Endothelial cell of umbilical vein (primary cell): ENCODE measurements around the gene CACHD1. TPM values are rescaled to one million over a fixed set of nuclear protein-coding genes. Genes with fewer than 3 reads are reported as not detected.

Experiments used
- BruUV-seq: library from RNA; stranded (reverse); fragments of 400-500 nt; replicated peaks from 2 replicates; lab custom pipeline; 2021; lab: Mats Ljungman, UMichigan
- CTCF ChIA-PET: fragments of 300-600, 350-600 bp; sonication (Branson Sonifier 250); formaldehyde crosslinking; loops from one replicate; lab custom pipeline; 2021; ENCODE audit warnings: antibody characterized with exemption, inconsistent platforms; lab: Charles Lee
- POLR2A ChIA-PET: fragments of 300-600, 350-600 bp; sonication (Branson Sonifier 250); formaldehyde crosslinking; loops from one replicate; lab custom pipeline; 2021; ENCODE audit warnings: antibody characterized with exemption, inconsistent platforms; lab: Charles Lee
- DNase-seq: peaks from one replicate; pipeline ENCODE4 v3.0.0-alpha.2; 2011; ENCODE audit warnings: low read depth, low spot score
- FAIRE-seq: peaks from 2 replicates; lab custom pipeline; 2011; peaks lifted over from hg19 to GRCh38; lab: Jason Lieb, UNC
- H2AFZ ChIP-seq: 2 replicates; pipeline ENCODE4 v1.6.0; 2012; ENCODE audit warnings: low read depth, low read length, control low read depth, inconsistent platforms
- H3K27ac ChIP-seq: 2 replicates; pipeline ENCODE4 v1.5.1; 2011; ENCODE audit warnings: low read depth, mild to moderate bottlenecking, control low read depth, low read length, moderate library complexity; ENCODE audit not compliant: insufficient read depth
- H3K27me3 ChIP-seq, 2 experiments: 2 replicates each; pipeline versions ENCODE4 v1.6.0 to v1.6.1; 2011; ENCODE audit warnings: low read length in 2 of 2, mixed read lengths in 1 of 2; ENCODE audit not compliant: control insufficient read depth in 2 of 2, insufficient read depth in 2 of 2
- H3K36me3 ChIP-seq, 2 experiments: 2 replicates in 1 of 2; 3 replicates in 1 of 2; pipeline ENCODE4 v1.5.1; 2011; ENCODE audit warnings: low read length in 2 of 2, mild to moderate bottlenecking in 1 of 2, moderate library complexity in 1 of 2; ENCODE audit not compliant: control insufficient read depth in 2 of 2, insufficient read depth in 2 of 2; ENCODE audit errors: extremely low read depth in 1 of 2
- H3K4me1 ChIP-seq: 3 replicates; pipeline ENCODE4 v1.5.1; 2011; ENCODE audit warnings: mild to moderate bottlenecking, low read length; ENCODE audit not compliant: control insufficient read depth, insufficient read depth; ENCODE audit errors: extremely low read depth
- H3K4me2 ChIP-seq: 2 replicates; pipeline ENCODE4 v1.6.1; 2011; ENCODE audit warnings: low read length, control low read depth, mixed read lengths; ENCODE audit not compliant: insufficient read depth
- H3K4me3 ChIP-seq, 3 experiments: fragments of 200-600 bp in 1 of 3; sonication (generic), shearing (Covaris generic) in 1 of 3; replicated peaks in 1 of 3; 2 replicates each; pipeline ENCODE4 v1.5.1; 2011 to 2016; ENCODE audit warnings: control low read depth in 3 of 3, low read length in 3 of 3, mild to moderate bottlenecking in 2 of 3, inconsistent platforms in 1 of 3, low read depth in 1 of 3, moderate library complexity in 1 of 3; ENCODE audit not compliant: insufficient read depth in 1 of 3
- H3K79me2 ChIP-seq: 2 replicates; pipeline ENCODE4 v1.6.0; 2012; ENCODE audit warnings: low read length, inconsistent platforms; ENCODE audit not compliant: control insufficient read depth, insufficient read depth
- H3K9ac ChIP-seq: replicated peaks from 2 replicates; pipeline ENCODE3; 2011; ENCODE audit warnings: low read length, control low read depth; ENCODE audit not compliant: insufficient read depth; ENCODE audit errors: extremely low read depth
- H3K9me1 ChIP-seq: replicated peaks from 3 replicates; pipeline ENCODE4 v1.6.0; 2011; ENCODE audit warnings: mild to moderate bottlenecking, low read length; ENCODE audit not compliant: control insufficient read depth, insufficient read depth; ENCODE audit errors: extremely low read depth
- H3K9me3 ChIP-seq: replicated peaks from 2 replicates; pipeline ENCODE4 v1.5.1; 2012; ENCODE audit warnings: low read length, inconsistent platforms; ENCODE audit not compliant: control insufficient read depth, insufficient read depth
- H4K20me1 ChIP-seq: replicated peaks from 2 replicates; pipeline ENCODE3; 2011; ENCODE audit warnings: mild to moderate bottlenecking, low read length; ENCODE audit not compliant: control insufficient read depth, insufficient read depth; ENCODE audit errors: extremely low read depth
- EZH2 ChIP-seq: IDR thresholded peaks from 2 replicates; pipeline ENCODE4 v1.6.1; 2012; ENCODE audit warnings: borderline replicate concordance, low read depth, mild to moderate bottlenecking, moderate library complexity, low read length, inconsistent platforms; ENCODE audit not compliant: severe bottlenecking
- FOS ChIP-seq: IDR thresholded peaks from 2 replicates; pipeline ENCODE4 v1.6.1; 2011; ENCODE audit warnings: mild to moderate bottlenecking, low read length, moderate library complexity, borderline replicate concordance; ENCODE audit not compliant: insufficient read depth
- GATA2 ChIP-seq: IDR thresholded peaks from 2 replicates; pipeline ENCODE4 v1.7.0; 2011; ENCODE audit warnings: low read depth, mild to moderate bottlenecking, moderate library complexity, mixed read lengths, low read length; ENCODE audit not compliant: insufficient read length, insufficient read depth
- JUN ChIP-seq: IDR thresholded peaks from 2 replicates; pipeline ENCODE4 v1.6.1; 2011; ENCODE audit warnings: borderline replicate concordance, low read depth; ENCODE audit not compliant: insufficient read length, insufficient read depth
- MYC ChIP-seq: IDR thresholded peaks from one replicate; pipeline ENCODE4 v1.6.1; 2011; ENCODE audit warnings: mild to moderate bottlenecking, low read depth, low read length
- POLR2A ChIP-seq: IDR thresholded peaks from 2 replicates; pipeline ENCODE4 v1.6.1; 2012; ENCODE audit warnings: low read depth, mild to moderate bottlenecking, control low read depth, low read length
- POLR2AphosphoS5 ChIP-seq: IDR thresholded peaks from 2 replicates; pipeline ENCODE4 v1.6.1; 2012; ENCODE audit warnings: low read depth, mild to moderate bottlenecking, control low read depth, low read length, moderate library complexity; ENCODE audit not compliant: insufficient read depth
- dilution Hi-C: fragments of 300-500 bp; cut with MboI; formaldehyde crosslinking; loops from one replicate; pipeline ENCODE4 v1.15.0; 2019; ENCODE audit warnings: low sequenced_read_pairs; ENCODE audit not compliant: extremely low pct_ligation_motif_present
- intact Hi-C: fragments of 100-400 bp; cut with micrococcal nuclease; formaldehyde crosslinking; loops from one replicate; pipeline ENCODE4 v1.10.0; 2022
- polyA plus RNA-seq, 4 experiments: library from polyadenylated mRNA; depleted of rRNA in 3 of 4; stranded (reverse) in 3 of 4; unstranded in 1 of 4; fragments of >200 nt; gene quantifications; 2 replicates each; pipeline versions ENCODE4 v1.2.1 to v1.2.3, GENCODE V29; 2011 to 2012; ENCODE audit warnings: missing spikeins in 1 of 4
- total RNA-seq: library from RNA; stranded (reverse); gene quantifications from 2 replicates; pipeline ENCODE4 v1.2.3, GENCODE V29; 2021
- TF ChIP-seq, protein P1 (sequence below): IDR thresholded peaks from 2 replicates; pipeline ENCODE4 v1.6.1; 2011; ENCODE audit not compliant: insufficient read depth, insufficient read length
- TF ChIP-seq, protein P2 (sequence below), 2 donors: IDR thresholded peaks; 1 replicate in 1 of 2; 2 replicates in 1 of 2; pipeline ENCODE4 v1.5.1; 2011; ENCODE audit warnings: low read length in 2 of 2, mild to moderate bottlenecking in 2 of 2, moderate library complexity in 2 of 2, control low read depth in 1 of 2, inconsistent platforms in 1 of 2, low read depth in 1 of 2; ENCODE audit not compliant: insufficient read depth in 1 of 2; ENCODE audit errors: extremely low read depth in 1 of 2

The CACHD1 gene
- total and polyA plus RNA-seq, 2 donors (not counting 3 experiments of a cell fraction or from before 2014, with no cell fraction given): 3.6 to 9.3 TPM

DNA sequence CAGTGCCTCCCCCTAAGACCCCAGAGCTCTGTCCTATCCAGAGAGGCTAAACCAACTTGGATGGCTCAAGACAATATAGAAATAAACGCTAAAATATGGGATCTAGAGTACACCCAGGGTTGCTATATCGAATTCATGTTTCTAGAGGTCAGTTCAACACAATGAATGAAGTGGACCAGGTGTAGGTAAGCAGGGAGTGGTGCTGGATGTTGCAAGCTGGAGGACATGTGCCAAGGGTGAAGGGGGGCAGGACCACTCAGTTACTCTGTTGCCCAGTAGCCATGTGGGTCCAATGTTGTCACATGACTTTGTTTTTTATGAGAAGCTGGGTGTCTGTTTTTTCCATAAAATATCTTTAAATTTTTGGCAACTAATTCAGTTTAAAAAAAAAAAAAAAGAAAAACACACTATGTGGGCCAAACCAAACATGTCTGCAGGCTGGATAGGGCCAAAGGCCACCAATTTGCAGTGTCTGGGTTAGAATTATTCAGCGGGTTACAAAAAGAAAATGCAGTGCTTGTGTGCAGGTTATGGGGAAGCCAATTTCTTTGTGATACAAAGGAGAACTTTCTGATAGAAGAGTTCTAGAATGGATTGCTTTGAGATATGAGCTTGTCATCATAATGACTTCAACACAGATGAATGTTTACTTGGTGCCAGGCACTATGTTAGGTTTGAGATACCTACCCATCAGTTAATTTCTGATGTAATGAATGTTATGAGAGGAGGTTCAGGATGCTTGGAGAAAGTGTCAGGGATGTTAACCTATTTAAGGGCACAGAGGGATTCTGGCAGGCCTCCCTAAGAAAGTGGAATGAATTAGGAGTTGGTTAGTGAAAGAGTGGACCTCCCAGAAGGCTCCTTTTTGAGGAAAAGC is 8.9 kb downstream of the CACHD1 start:
- DNase-seq: peak; percentile 80
- no TSS peak for BruUV-seq
- CTCF ChIA-PET: no interaction called here
- no peaks in the 10 kb centered on the region for H3K9me3 ChIP-seq
- FAIRE-seq: peak; percentile 47
- no peaks in the 10 kb centered on the region for H3K79me2 ChIP-seq
- no peak overlapping the region for H3K4me3 ChIP-seq
- no peaks in the 10 kb centered on the region for H3K36me3 ChIP-seq
- POLR2A ChIA-PET: no interaction called here
- intact Hi-C loops (loop anchor here (1.0 to 2.0 kb wide), 2 partner anchors 9 to 62 kb away; partner anchors contain the start of gene CACHD1), dilution Hi-C loops (no loop called here)
- no peaks in the 10 kb centered on the region for H3K27me3 ChIP-seq
- no peak overlapping the region for H3K27ac ChIP-seq
- H3K9me1 ChIP-seq: no peaks in the 10 kb centered on the region
- H3K4me2 ChIP-seq: no peak overlapping the region
- TF ChIP-seq POLR2A (no peak), POLR2AphosphoS5 (peak; percentile 24)
- peaks cover 64% of the 10 kb centered on the region for H3K4me1 ChIP-seq
- H2AFZ ChIP-seq: no peak overlapping the region
- no peaks in the 10 kb centered on the region for H4K20me1 ChIP-seq
- H3K9ac ChIP-seq: no peak overlapping the region

DNA sequence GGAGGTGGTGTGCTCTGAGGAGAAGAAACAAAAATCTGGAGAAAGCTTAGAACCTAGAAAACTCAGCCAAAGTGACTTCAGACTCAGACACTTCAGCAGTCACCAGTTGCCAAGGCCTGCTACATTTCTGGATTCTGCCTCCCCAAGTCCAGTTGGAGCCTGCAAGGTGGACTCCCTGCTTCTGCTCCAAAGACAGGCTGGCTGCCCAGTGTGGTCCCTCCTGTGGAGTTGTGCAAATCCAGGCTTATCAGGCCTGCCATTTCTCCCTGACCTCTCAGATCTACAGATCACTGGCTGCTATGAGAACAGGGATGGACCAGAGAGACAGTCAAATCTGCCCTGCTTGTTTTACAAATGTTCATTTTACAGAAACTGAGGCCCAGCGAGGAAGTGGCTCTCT is 9.9 kb downstream of the CACHD1 start:
- Histone ChIP-seq H3K27me3 (no peaks in the 10 kb centered on the region), H4K20me1 (no peaks in the 10 kb centered on the region), H3K79me2 (no peaks in the 10 kb centered on the region), H3K36me3 (no peaks in the 10 kb centered on the region), H3K4me3 (no peak overlapping the region), H2AFZ (no peak overlapping the region), H3K27ac (no peak overlapping the region), H3K9me1 (no peaks in the 10 kb centered on the region), H3K4me2 (no peak overlapping the region), H3K9ac (no peak overlapping the region), H3K4me1 (peaks cover 69% of the 10 kb centered on the region), H3K9me3 (no peaks in the 10 kb centered on the region)
- no peak for FAIRE-seq
- POLR2A ChIA-PET: no interaction called here
- dilution Hi-C loops: no loop called here
- CTCF ChIA-PET: no interaction called here
- TF ChIP-seq, protein P1, sequence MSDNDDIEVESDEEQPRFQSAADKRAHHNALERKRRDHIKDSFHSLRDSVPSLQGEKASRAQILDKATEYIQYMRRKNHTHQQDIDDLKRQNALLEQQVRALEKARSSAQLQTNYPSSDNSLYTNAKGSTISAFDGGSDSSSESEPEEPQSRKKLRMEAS: no peak
- TF ChIP-seq JUN (no peak), EZH2 (no peak), MYC (no peak), POLR2A (no peak), POLR2AphosphoS5 (no peak), FOS (no peak), GATA2 (no peak)
- TF ChIP-seq, protein P2, sequence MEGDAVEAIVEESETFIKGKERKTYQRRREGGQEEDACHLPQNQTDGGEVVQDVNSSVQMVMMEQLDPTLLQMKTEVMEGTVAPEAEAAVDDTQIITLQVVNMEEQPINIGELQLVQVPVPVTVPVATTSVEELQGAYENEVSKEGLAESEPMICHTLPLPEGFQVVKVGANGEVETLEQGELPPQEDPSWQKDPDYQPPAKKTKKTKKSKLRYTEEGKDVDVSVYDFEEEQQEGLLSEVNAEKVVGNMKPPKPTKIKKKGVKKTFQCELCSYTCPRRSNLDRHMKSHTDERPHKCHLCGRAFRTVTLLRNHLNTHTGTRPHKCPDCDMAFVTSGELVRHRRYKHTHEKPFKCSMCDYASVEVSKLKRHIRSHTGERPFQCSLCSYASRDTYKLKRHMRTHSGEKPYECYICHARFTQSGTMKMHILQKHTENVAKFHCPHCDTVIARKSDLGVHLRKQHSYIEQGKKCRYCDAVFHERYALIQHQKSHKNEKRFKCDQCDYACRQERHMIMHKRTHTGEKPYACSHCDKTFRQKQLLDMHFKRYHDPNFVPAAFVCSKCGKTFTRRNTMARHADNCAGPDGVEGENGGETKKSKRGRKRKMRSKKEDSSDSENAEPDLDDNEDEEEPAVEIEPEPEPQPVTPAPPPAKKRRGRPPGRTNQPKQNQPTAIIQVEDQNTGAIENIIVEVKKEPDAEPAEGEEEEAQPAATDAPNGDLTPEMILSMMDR (IDR thresholded peaks at IDR 0.05; ENCODE audit: extremely low read depth in 1 of 2, insufficient read depth in 1 of 2, low read depth in 1 of 2, low read length in 2 of 2): no peak
- DNase-seq: no peak
- BruUV-seq: no TSS peak
- intact Hi-C loops: loop anchor here (1.0 to 2.0 kb wide), 2 partner anchors 10 to 61 kb away; partner anchors contain the start of gene CACHD1
